DMS 273 (cell line): ENCODE measurements around the gene CAPNS1.
A peak's percentile ranks its signal among the peaks of the same experiment; 100 is the strongest.

Experiments
- DNase-seq: peaks from one replicate; lab custom pipeline; 2025; ENCODE audit not compliant: unreplicated experiment; lab: John Stamatoyannopoulos, UW

CAPNS1 gene

DNA sequence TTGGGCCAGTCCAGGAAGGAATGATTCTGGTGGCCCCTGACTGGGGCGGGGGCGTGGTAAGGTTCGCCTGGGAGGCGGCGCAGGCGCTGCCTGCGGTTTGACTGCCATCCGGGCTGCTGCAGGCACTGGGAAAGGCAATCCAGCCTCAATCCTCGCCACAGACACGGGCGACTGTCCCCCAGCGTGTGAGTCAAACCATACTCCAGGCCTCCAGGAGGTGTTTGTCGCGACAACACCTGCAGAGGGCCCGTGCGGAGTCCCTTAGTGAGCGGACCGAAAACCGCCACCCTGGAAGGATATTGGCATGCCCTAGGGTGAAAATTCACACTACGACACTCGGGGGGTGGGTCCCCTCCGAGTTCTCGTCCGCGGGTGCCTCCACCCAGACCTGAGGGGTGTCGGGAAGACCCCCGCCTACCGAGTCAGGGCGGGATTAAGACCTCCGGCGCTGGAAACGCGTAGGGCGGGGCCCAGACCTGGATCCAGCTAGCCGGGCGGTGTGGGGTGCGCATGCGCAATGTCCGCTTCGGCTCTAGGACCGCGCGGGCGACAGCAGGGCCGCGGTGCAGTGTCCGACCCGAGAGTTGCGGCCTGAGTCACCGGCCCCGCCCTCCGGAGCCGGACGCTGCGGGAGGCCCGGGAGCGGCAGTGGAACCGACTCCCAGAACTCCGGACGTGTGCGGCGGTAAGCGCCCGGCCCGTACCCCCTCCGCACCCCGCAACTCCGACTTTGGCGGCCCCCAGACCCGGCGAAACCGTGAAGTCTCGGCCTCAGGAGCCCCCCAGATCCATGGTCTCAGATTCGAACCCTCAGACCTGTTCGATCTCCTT is at the start of gene CAPNS1:
TSS of gene CAPNS1 (plus strand) at position 594 of the 831 bp plus-strand sequence. CDS start 946 bp downstream, outside the sequence.
- peak; percentile 98 for DNase-seq

DNA sequence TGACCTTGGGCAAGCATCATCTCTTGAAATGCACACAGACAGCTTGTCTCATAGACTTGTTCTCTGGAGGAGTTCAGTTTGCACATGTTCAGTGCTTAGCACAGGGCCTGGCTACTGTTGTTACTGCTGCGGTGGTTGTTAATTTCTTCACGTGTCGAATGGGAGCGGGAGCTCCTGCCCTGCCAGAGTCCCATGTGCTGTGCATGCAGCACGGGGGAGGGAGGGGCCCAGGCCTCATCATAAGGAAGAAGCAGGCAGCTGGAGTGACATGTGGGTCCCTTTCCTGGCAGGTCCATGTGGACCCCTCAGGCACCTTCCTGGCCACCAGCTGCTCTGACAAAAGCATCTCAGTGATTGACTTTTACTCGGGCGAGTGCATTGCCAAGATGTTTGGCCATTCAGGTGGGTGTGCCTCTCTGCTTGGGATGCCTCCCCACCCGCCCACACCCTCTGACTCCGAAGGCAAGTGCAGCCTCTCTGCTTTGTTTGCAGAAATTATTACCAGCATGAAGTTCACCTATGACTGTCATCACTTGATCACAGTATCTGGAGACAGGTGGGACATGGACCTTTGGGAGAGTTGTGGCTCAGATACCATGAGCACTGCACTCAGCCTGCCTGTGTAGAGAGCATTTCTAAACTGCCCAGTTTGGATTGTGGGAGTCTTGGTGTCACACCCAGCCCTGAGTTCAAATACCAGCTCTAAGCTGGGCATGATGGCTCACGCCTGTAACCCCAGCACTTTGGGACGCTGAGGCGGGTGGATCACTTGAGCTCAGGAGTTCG is 48.8 kb upstream of the CAPNS1 start:
- DNase-seq = no peak

DNA sequence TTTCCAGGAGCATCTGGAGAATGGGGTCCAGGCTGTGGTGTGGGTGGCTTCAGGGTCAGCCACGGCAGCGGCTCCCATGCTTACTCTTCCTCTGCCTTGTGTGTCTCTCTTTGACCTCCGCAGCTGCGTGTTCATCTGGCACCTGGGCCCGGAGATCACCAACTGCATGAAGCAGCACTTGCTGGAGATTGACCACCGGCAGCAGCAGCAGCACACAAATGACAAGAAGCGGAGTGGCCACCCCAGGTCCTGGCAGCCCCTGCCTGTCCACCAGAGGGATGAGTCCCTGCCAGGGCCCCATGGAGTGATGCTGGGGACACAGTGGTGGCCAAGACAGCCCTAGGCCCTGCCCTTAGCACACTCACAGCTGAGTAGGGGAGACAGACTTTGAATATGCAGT is 47.3 kb upstream of the CAPNS1 start:
- no peak for DNase-seq

DNA sequence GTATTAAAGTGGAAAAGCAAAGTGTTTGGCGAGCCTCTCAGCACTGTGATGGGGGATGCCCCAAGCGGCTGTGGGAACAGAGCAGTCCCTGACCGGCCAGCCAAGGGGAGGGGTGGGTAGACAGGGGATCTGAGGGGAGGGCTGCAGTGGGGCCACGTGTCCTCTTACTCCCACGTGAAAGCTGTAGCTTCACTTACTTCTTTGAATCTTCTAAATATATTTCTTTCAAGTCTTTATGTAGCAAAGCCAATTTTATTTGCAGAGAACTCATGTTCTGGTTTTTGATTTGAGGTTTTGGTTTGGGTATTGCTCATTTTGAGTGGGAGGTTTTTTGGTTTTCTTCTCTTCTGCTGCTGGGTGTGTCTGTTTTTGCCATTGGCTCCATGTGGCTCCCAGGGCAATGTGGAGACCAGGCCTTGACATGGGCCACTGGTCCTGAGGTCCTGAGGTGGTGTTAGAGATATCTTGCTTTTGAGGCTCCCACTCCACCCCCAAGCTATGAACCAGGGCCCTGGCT is 46.7 kb upstream of the CAPNS1 start:
- DNase-seq = no peak

DNA sequence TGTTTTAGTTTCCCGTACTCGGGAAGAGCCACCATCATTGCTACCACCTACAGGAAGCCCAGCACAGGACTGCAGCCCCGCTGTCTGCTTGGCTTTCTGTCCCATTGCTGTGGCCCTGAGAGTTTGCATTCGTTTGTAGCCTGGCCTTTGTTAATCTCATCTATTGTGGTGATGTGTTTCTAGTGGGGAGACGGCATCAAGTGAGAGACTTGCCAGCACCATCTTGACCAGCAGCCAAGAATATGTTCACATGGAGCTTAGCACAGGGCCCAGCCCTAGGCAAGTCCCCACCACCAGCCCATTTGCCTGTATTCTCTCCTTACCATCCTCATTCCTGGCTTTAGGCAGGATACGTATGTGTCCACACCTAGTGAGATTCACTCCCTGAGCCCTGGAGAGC is 46.2 kb upstream of the CAPNS1 start:
- DNase-seq = no peak

DNA sequence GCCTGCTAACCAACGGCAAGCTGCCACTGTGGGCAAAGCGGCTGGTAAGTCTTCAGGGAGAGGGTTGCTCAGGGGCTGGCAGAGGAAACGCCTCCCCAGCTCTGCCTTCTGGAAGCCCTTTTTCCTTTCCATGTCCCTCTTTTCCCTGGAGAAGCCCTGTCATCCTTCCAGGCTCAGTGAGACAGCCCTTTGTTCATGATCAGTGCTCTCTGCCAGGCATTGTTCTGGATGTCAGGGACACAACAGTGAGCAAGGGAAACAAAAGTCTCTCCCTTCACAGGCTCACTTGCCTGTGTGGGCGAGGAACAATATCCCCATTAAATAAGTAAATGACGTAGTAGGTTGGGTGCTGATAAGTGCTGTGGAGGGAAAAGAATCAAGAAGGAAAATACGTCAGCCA is 42.8 kb upstream of the CAPNS1 start:
- DNase-seq = no peak

DNA sequence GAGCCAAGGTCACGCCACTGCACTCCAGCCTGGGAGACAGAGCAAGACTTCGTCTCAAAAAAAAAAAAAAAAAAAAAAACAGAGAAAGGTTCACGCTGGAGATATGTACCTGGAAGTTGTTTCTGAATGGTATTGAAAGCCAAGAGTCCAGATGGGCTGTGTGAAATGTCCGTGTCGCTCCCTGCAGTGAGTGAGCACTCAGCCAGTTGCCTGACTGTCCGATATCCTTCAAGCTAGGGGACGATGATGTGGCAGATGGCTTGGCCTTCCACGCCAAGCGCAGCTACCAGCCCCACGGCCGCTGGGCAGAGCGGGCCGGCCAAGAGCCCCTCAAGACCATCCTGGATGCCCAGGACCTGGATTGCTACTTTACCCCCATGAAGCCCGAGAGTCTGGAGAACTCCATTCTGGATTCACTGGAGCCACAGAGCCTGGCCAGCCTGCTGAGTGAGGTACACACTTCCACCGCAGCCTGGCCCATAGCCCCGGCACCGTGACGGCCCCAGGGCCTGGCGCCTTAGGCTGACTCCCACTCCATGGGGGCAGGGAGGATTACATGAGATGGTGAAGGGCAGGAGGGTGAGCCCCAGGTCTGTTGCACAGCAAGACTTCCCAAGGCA is 40.6 kb upstream of the CAPNS1 start:
- no peak for DNase-seq

DNA sequence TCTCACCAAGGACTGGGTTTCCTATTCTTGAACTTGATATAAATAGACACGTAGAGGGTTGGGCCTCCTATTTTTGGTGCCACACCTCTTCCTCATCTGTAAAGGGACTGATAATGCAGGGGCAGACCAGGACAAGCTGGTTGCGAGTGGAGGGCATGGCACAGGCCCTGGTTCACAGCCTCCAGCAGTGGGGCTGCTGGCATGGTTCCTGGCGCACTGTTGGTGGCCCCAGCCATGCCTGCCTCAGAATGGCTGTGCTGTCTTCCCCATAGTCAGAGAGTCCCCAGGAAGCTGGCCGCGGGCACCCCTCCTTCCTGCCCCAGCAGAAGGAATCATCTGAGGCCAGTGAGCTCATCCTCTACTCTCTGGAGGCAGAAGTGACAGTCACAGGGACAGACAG is 39.4 kb upstream of the CAPNS1 start:
- no peak for DNase-seq

DNA sequence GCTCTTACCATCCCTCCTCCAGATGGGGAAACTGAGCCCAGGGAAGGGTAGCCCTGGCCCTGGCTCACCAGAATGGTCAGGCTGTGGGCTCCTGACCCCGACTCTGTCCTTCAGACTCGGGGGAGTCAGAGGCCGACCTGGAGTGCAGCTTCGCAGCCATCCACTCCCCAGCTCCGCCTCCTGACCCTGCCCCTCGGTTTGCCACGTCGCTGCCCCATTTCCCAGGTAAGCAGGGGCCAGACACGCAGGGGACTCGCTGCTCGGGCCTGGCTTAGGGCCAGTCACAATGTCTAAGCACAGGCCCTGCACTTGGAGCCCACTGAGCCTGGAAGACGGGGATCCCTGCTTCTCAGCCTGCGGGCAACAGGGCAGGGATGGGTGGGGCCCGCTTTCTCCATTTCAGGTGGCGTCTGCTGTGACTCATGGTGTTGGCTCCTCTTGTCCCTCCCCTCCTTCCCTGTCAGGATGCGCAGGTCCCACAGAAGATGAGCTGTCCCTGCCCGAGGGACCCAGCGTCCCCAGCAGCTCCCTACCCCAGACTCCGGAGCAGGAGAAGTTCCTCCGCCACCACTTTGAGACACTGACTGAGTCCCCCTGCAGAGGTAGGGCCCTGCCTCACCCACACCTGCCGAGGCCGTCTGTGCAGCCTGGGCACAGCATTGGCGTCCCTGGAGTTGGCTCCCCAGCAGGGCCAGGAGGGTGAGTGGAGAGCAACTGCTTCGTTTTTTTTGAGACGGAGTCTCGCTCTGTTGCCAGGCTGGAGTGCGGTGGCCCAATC is 38.1 kb upstream of the CAPNS1 start:
- DNase-seq = no peak

DNA sequence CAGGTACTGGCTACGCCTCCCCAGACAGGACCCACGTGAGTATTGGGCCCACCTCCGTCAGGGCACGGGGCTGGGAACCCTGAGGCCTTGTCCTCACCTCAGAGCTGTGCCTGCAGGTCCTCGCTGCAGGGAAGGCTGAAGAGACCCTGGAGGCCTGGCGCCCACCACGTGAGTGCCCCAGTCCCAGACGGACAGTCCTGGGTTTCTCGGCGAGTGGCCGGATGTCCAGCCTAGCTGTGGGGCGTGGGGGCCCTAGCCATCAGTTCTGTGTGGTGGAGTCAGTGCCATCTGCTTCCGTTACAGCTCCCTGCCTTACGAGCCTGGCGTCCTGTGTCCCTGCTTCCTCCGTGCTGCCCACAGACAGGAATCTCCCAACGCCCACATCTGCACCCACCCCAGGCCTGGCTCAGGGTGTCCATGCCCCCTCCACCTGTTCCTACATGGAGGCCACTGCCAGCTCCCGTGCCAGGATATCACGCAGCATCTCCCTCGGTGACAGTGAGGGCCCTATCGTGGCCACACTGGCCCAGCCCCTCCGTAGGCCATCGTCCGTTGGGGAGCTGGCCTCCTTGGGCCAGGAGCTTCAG is 36.7 kb upstream of the CAPNS1 start:
- DNase-seq = no peak

DNA sequence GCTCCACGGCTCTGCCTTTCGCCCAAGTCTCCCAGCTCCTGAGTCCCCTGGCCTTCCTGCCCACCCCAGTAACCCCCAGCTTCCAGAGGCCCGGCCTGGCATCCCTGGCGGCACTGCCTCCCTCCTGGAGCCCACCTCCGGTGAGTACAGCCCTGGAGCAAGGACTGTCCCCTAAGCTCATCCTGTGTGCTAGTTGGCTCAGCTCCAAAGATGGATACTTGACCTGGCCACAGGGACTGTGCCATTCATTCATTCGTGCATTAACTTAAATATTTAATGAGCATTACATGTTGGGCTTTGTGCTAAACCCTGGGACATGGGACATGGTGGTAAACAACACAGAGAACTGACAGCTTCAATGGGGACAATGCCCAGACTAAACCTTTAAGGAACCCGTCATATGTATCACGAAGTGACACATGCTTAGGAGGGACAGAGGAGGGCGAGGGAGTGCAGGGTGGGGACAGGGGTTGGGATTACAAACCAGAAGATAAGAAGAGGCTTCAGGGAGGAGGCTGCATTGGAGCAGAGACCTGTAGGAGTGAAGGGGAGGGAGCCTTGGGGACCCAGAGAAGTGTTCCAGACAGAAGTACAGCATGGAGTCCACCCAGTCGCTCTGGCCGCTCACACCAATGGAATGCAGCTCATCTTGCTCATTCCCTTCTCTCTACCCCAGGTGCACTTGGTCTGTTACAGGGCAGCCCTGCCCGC is 35.9 kb upstream of the CAPNS1 start:
- DNase-seq = no peak

DNA sequence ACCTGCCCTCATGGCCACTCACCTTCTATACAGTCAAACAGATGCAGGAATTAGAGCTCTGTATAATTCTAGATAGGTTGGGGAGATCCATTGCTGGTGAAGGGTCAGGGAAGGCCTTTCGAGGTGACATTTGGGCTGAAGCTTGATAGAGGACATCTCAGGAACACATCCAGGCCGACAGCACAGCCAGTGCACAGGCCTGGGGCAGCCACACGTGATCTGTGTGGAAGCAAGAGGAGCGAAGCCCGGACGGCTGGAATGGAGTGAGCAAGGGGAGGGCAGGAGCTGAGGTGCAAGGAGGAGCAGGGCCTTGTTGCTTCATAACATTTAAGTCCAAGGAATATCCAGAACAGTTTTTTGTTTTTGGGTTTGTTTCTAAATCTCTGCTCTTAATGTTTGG is 33.4 kb upstream of the CAPNS1 start:
- no peak for DNase-seq

DNA sequence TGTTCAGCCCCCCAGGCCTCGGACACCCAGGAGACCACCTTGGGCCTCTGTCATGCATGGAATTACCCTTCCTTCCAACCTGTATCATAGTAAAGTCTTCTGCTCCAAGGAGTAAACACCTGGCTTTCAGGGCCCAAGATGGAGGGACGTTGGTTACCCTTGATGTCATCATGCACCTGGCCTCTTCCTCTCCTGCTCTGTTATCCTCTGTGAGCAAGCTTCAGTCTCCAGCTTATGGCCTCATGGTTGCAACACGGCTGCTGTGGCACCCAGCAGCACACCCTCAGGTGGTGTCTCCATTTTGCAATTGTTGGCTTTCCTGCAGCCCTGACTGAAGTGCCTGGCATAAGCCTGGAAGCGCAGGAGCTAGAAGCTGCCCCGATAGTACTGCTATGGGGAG is 32.9 kb upstream of the CAPNS1 start:
- no peak for DNase-seq

DNA sequence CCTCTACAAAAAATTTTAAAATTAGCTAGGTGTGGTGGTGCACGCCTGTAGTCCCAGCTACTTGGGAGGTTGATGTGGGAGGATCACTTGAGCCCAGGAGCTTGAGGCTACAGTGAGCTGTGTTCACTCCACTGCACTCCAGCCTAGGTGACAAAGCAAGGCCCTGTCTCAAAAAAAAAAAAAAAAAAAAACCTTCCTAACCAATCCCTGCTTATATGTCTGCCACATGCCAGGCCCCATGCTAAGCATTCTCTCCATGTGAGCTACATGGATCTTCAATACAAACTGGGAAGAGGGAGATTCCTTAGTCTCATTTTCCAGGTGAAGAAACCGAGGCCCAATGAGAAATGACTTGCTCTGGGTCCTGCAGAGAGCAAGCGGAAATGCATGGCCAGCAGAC is 31.2 kb upstream of the CAPNS1 start:
- DNase-seq = no peak

DNA sequence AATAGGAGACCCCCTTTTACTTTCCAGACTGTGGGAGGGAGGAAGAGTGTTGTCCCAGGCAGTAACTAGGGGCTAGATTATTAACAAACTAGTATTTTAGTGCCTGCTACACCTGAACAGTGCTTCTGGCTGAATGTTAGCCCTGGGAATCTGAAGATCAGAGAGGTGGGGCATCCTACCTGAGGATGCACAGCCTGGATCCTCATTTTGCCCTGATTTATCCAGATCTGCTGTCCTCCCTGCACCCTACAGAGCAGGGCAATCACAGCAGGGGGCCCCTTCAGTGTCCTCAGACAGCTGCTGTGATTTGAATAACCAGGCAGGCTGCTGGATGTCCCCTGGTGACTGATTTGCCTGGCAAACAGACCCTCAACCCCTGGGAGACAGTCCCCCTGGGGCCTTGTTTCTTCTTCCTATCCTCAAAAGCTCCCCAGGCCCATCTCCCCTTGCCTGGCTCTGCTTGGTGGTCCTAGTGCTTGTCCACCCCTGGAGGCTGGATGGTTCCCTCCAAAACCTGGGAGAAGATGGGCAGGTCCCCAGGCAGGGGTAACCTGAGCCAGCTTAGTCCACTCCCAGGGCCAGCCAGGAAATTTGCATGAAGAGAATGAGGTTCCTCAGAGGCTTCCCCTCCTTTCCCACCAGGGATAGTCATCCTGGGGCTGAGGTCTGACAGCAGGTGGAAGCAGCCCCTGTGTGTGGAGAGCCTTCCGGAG is 29.2 kb upstream of the CAPNS1 start, which contains the start of gene OVOL3:
TSS of gene OVOL3 (plus strand) at position 657 of the 713 bp plus-strand sequence. CDS start 60 bp downstream, outside the sequence.
- DNase-seq = peak; percentile 33

DNA sequence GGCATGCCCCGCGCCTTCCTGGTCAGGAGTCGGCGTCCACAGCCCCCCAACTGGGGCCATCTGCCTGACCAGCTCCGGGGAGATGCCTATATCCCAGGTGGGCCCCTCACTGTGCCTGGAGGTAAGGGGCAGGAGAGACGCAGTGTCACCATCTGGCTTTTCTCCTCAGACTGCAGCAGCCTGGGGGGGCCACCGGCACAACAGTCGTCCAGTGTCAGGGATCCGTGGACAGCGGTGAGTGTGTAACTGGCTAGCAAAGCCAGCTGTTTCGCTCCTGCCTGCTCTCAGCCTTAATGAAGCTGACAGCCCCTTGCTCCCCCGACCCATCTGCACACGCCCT is 28.7 kb upstream of the CAPNS1 start:
- peak; percentile 41 for DNase-seq

DNA sequence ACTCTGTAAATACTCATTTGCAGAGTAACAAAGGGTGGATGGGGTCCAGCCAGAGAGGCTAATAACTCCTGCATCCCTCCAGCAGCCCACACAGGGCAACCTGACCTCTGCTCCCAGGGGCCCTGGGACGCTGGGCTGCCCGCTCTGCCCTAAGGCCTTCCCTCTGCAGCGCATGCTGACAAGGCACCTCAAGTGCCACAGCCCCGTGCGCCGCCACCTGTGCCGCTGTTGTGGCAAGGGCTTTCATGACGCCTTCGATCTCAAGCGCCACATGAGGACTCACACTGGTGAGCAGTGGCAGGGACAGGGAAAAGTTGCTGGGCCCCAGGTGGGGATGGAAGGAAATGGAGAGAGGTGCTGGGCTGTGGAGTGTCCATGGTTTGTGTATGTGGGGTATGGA is 27.2 kb upstream of the CAPNS1 start:
- DNase-seq = no peak

DNA sequence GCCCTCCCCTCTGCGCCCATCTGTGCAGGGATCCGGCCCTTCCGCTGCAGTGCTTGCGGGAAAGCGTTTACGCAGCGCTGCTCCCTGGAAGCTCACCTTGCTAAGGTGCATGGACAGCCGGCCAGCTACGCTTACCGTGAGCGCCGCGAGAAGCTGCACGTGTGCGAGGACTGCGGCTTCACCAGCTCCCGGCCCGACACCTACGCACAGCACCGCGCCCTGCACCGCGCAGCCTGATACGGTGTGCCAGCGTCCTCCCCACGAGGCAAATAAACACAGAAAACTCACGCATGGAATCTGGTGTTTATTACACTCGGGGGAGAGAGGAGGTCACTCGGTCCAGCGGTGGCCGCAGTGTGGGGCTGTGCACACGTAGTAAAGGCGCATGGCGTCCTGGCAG is 26.4 kb upstream of the CAPNS1 start:
- no peak for DNase-seq
